ENCODE measurements around the gene ENTPD6. TPM values are rescaled to one million over a fixed set of nuclear protein-coding genes. Genes with fewer than 3 reads are reported as not detected.
"Not testable (repeated sequence)": the region's sequence is repeated elsewhere in the genome, so short reads cannot be mapped to it uniquely, and the experiment has no call there.

Gene ENTPD6
- total RNA-seq, 1 experiment from 2014 or later: 211 TPM

- DNase-seq (ENCODE audit: low spot score): peak; percentile 90
These were observed 27.7 kb downstream of the ENTPD6 start for GRCh38 chr20:25223179-25223661.

GRCh38 chr20:25223765-25224720 is 28.5 kb downstream of the ENTPD6 start:
- DNase-seq (ENCODE audit: low spot score): no peak

DNA sequence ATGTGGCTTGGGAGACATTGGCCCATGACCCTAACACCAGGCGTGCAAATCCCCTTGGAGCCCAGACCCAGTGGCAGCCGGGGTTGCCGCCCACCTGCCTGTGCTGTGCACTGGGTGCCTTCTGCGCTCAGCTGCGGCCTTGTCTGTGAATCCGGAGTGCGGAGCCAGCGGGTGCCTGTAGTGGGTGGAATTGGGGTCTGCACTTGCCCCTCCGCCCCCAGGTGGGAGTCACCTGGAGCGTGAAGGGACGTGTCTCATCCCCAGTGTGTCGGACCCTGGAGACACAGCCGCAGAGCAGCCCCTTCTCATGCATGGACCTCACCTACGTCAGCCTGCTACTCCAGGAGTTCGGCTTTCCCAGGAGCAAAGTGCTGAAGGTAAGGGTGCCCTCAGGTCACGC is 29.4 kb downstream of the ENTPD6 start:
- no peak for DNase-seq (ENCODE audit: low spot score)

DNA sequence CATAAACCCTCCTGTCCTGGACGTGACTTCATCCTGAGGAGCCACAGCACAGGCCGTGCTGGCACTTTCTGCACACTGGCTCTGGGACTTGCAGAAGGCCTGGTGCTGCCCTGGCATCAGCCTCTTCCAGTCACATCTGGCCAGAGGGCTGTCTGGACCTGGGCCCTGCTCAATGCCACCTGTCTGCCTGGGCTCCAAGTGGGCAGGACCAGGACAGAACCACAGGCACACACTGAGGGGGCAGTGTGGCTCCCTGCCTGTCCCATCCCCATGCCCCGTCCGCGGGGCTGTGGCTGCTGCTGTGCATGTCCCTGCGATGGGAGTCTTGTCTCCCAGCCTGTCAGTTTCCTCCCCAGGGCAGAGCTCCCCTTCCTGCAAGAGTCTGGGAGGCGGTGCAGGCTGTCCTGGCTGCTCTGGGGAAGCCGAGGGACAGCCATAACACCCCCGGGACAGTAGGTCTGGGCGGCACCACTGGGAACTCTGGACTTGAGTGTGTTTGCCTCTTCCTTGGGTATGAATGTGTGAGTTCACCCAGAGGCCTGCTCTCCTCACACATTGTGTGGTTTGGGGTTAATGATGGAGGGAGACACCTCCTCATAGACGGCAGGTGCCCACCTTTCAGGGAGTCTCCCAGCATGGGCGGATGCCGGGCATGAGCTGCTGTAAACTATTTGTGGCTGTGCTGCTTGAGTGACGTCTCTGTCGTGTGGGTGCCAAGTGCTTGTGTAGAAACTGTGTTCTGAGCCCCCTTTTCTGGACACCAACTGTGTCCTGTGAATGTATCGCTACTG is 30.3 kb downstream of the ENTPD6 start:
- DNase-seq (ENCODE audit: low spot score): no peak

- no peak for DNase-seq (ENCODE audit: low spot score)
These were observed 31.2 kb downstream of the ENTPD6 start for GRCh38 chr20:25226433-25227316.

DNA sequence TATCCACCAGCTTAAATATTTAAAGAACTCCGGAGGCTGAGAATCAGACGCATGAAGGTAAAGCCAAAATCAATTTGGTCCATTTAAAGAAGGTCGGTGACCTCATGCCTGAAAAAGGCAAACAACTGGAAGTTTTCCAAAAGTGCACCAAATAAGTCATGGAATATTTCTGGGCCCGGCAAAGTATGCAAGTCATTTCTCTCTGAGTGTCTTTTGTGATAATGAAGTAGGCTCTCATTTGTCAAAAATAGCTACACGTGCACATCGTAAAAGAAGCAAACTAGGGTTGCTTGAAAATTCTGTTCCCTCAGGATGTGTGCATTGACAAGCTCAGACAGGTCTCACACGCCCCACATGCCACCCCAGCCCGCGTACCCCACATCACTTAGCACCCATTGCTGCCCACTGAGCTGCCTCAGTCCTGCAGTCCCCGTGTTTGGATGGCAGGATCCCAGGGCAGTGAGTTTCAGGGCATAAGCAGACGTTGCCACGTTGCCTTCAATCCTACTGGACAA is 31.9 kb downstream of the ENTPD6 start:
- DNase-seq (ENCODE audit: low spot score): no peak

- DNase-seq (ENCODE audit: low spot score): no peak
These were observed 34.1 kb downstream of the ENTPD6 start for GRCh38 chr20:25229486-25230165.

- peak; percentile 50 for DNase-seq (ENCODE audit: low spot score)
These were observed 34.8 kb downstream of the ENTPD6 start for GRCh38 chr20:25230166-25230831.

- peak; percentile 93 for DNase-seq (ENCODE audit: low spot score)
These were observed 37.7 kb downstream of the ENTPD6 start for GRCh38 chr20:25233016-25233772.

GRCh38 chr20:25234009-25234849 is 38.7 kb downstream of the ENTPD6 start:
- DNase-seq (ENCODE audit: low spot score): not testable (repeated sequence)

DNA sequence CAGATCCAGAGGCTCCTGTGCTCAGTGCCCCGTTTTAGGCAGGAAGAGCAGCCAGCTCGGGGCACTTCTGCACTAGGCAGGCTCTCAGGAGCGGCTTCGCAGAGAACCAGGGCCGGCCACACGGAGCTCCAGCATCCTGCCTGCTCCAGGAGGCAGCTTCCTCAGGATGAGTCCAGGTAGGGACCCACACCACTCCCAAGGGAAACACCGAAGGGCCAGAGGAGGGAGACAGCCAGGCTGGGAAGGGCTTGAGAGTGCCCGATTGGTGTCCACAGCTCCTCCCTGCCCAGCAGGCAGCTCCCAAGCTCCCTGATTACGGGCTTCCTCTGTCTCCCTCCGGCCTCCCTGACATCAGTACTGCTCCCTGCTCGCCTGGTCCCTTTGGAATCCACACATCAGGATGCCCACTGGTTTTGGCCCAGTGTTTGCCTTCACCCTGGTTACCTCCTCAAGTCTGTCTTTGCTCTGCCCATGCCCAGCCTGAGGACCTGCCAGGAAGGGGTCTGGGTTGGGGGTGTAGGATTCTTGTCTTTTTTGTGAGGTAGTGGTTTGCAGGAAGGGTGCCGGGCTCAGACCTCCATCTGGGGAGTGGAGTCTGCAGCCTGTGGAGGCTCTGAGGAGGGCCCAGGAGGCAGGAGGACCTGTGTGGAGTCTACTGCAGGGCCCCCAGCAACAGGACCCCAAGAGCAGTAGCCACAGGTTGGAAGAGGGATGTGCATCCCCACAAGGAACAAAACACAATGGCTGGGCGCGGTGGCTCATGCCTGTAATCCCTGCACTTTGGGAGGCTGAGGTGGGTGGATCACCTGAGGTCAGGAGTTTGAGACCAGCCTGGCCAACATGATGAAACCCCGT is 41.2 kb downstream of the ENTPD6 start:
- no peak for DNase-seq (ENCODE audit: low spot score)

DNA sequence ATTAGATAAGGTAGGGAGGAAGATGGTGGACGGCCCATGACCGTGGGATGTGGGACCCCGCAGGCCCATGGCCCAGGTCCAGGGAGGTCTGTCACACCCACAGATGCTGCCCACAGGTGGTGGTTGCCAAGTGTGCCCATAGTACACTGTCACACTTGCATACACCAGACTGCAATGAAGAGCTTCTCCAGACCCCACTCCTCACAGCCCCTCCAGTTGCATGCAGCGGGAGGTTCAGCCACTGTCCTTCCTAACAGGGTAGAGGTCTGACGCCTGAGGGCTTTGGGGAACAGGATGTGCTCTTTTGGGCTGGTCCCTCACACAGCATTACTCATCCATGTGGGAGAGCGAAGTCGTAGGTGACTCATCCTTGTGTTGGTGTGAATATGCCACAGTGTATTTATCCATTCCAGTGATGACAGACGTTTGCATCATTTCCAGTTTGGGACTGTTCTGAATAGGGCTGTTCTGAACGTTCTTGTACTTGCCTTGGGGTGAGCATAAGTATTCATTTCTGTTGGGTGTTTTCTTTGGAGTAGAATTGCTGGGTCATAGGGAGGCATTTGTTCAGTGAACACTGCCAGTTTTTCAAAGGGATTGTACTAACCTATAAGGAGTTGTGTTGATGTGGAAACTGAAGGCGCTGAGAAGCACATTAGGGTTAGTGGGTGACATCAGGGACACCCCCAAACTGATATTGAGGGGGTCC is 42.3 kb downstream of the ENTPD6 start:
- peak; percentile 82 for DNase-seq (ENCODE audit: low spot score)

DNA sequence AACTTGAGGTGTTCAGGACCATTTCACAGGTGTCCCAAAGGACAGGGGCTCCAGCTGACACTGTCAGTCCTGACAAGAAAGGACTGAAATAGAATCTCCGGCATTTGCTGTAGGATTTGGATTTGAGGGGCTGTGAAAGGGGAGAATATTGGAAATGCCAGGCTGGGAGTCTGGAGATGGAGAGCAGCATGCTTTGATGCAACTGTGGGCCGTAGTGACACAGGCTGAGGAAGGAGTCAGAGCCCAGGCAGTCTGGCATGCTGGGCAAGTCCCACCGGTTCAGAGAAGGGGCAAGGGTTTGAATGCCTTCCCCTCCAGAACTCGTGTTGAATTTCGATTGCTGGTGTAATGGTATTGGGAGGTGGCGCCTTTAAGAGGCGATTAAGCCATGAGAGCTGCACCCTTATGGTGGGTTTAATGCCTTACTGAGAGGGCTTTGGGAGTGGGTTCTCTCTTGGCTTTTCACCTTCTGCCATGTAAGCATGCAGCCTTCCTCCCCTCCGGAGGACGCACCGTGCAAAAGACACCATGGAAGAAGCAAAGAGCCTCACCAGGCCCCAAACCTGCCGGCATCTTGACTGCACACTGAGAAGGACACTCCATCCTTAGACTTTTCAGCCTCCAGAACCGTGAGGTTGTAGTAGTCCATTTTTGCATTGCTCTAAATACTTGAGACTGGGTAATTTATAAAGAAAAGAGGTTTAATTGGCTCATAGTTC is 43.0 kb downstream of the ENTPD6 start:
- DNase-seq (ENCODE audit: low spot score): no peak

DNA sequence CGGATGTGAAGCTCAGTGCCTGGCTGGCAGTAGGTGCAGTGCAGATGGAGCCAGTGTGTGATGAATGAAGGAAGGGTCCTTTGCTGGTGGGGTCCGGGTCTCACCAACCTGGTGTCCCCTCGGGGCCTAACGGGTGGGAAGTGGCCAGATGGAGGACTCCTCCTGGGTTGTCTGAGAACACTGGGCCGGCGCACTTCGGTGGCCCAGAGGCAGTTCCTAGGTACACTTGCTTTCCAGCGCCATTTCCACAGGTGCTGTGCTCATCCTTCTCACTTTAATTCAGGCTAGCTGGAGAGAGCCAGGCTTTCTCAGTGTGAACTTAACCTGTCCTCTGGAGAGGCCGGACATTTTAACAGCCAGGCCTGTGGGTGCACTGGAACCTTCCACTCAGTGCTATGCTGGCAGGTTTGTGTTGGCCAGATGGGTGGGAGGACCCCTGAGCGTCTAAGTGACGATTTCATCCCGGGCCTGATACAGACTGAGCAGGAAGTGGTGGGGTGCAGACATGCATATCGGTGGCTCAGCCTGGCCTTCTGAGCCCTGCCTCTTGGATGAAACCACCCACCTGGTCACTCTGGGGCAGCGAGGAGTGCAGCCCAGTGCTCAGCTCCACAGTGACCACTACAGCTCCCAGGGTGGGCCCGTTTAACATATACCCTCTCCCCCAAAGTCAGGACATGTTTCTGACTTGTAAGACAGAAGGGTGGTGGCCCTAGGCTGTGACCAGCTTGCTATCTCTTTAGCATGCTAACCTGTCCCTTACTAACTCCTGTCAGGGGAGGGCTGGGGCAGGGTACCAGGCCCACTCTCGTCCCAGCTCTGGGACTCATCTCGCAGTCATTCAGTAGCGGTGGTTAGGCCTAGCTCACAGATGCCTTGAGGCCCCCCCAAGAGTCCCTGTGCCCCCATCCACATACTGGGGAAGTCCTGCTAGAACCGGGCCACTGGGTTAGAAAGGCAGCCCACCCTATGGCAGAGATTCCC is 44.2 kb downstream of the ENTPD6 start:
- DNase-seq (ENCODE audit: low spot score): no peak

Measured in HT-29 (cell line).